Umbilical cord (tissue), 2 donors: ENCODE measurements around the gene MPL. TPM values are rescaled to one million over a fixed set of nuclear protein-coding genes. Genes with fewer than 3 reads are reported as not detected.
A peak's percentile ranks its signal among the peaks of the same experiment; 100 is the strongest.

Experiments
- DNase-seq: peaks from one replicate; pipeline ENCODE4 v3.0.0-alpha.2; 2015; ENCODE audit warnings: low spot score
- total RNA-seq: library from RNA; depleted of rRNA; stranded (reverse); fragments of >200 nt; gene quantifications from one replicate; pipeline ENCODE4 v1.2.3, GENCODE V29; 2014; ENCODE audit warnings: low replicate concordance; ENCODE audit not compliant: insufficient read depth

Gene MPL
- total RNA-seq: not detected

- no peak for DNase-seq
Observed at GRCh38 chr1:43337588-43337987, at the start of gene MPL. Gene MPL, plus strand, starts transcription at chr1:43337818. Its CDS starts 31 bp downstream, at chr1:43337849.

GRCh38 chr1:43288058-43288784 lies 49.4 kb upstream of the MPL start:
- no peak for DNase-seq

GRCh38 chr1:43288785-43289706 lies 48.6 kb upstream of the MPL start:
- no peak for DNase-seq

GRCh38 chr1:43292216-43292615 lies 45.4 kb upstream of the MPL start:
- no peak for DNase-seq

- DNase-seq: no peak
Observed at GRCh38 chr1:43292679-43293078, 44.9 kb upstream of the MPL start.

DNA sequence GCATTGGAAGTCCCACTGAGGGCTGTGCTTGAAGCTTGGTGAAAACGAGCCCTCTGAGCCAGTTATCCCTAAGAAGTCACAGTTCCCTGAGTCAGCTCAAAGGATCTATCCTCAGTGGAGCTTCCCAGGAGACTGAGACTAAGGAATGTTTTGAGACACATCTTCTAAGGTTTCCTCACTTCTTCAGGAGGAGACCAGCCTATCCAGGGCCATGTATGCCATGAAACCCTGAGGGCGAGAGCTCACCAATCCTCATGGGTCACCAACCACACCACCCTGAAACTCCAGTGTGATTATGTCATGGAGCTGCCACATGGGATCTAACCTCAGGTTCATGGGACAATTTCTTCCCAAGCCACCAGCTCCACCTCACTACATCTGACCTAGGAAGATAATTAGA lies 44.4 kb upstream of the MPL start:
- no peak for DNase-seq

DNA sequence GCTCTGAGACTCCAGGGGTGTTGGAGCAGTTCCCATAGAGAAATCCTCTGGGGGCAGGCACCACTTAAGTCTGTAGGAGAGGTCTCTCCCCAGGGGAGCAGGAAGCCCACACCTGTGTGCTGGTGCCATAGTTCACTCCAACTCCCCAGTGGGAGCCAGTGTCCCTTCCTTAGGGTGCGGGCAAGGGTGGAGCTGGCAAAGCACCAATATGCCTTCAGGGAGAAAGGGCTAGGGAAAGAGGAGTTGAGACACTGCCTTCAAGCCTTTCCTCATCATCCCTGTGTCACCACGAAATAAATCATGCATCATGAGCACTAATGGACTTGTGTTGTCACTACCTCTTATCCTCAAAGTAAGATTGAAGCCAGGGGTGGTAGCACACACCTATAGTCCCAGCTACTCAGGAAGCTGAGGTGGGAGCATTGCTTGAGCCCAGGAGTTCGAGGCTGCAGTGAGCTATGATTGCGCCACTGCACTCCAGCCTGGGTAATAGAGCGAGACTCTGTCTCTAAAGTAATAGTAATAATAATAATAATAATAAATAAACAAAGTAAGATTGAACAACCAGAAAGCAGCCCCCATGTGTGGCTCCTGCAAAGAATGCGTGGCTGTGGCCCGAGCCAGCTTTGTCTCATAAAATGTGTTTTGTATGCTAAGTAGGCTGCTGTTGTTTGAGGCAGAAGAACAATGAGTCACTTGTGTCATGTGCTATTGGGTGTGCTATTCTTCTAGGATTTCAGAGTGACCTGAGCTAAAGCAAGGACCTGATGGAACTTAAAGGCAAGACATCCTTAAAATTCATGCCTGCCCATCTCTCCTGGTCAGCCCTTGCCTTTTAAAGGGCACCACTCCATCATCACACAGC lies 43.5 kb upstream of the MPL start:
- DNase-seq: no peak

DNA sequence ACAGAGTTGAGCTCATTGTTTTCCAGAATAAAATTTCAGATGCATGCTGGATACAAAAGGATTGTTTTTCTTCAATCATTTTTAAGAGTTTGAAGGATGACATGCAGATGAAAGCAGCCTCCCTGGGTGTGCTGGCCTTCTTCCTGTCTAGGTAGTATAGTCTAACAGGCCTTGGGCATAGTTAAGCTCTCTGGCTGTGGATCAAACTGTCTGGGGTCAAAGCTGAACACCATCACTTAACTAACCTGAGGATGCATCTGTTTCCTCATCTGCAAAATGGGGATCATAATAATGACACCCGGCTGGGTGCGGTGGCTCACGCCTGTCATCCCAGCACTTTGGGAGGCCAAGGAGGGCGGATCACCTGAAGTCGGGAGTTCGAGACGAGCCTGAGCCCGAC lies 42.9 kb upstream of the MPL start:
- DNase-seq: no peak

- no peak for DNase-seq
Observed at GRCh38 chr1:43296207-43296606, 41.4 kb upstream of the MPL start.

GRCh38 chr1:43298055-43298454 lies 39.6 kb upstream of the MPL start:
- no peak for DNase-seq

DNA sequence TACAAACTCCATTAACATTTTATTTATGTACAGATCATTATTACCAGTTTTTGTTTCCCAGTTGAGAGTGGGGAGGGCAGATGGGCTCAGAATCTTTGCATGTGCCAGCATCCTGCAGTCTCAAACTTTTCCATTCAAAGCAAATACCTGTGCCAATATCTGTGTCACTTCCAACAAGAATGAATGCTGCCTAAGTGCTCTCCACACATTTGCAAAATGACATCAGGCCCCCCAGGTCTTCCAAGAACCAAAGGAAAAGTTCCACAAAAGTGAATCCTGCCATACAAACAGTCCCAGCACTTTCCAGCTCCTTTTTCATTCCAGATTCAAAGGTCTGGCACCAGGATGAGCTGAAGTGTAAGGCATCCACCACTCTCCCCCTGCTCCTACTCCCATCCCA lies 38.5 kb upstream of the MPL start:
- DNase-seq: no peak

DNA sequence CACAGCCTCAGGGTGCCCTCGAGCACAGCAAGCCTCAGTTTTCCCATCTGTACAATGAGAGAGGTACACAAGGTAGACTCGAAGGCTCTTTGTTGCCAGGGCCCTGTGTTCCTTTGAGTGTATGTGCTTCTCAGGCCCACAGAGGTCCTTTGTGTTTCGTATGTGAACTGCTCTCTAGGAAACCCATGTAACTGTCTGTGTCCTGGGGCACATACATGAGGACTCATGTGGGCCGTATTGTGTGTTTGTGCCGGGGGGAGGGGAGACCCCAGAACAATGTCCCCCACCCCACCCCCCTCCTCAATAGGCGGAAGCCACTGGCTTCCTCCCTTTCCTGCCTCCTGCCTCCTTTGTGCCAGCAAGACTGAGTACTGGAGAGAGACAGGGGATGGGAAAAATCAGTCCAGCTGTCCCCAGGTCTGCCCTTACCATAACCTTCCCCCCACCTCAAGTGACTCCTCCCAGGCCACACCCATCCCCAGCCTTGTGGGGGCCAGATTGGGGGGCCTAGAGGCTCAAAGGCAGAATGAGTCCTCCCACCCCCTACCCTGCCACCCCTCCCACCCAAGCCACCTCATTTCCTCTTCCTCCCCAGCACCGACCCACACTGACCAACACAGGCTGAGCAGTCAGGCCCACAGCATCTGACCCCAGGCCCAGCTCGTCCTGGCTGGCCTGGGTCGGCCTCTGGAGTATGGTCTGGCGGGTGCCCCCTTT lies 37.1 kb upstream of the MPL start, which contains the start of gene TIE1:
Gene TIE1, plus strand, starts transcription at position 605 of the 717 bp plus-strand sequence. Its CDS starts 90 bp downstream, at position 695.
- peak; percentile 15 for DNase-seq

DNA sequence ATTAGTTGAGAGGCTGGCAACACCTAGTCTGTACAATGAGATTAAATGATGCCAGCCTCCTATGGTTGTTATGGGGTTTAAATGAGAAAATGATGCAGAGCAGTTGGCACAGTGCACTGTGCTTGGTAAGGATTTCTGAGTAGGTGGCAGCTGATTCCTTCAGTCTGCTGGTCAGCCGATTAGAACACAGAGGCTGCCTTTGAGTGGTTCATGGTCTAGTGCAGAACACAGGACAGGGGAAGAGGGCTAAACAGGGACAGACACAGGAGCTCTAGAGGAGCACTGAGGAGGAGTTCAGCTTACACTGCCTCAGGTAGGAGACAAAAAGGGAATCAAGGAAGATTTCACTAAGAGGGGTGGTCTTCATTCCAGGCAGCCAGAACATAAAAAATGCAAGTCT lies 35.4 kb upstream of the MPL start:
- no peak for DNase-seq

DNA sequence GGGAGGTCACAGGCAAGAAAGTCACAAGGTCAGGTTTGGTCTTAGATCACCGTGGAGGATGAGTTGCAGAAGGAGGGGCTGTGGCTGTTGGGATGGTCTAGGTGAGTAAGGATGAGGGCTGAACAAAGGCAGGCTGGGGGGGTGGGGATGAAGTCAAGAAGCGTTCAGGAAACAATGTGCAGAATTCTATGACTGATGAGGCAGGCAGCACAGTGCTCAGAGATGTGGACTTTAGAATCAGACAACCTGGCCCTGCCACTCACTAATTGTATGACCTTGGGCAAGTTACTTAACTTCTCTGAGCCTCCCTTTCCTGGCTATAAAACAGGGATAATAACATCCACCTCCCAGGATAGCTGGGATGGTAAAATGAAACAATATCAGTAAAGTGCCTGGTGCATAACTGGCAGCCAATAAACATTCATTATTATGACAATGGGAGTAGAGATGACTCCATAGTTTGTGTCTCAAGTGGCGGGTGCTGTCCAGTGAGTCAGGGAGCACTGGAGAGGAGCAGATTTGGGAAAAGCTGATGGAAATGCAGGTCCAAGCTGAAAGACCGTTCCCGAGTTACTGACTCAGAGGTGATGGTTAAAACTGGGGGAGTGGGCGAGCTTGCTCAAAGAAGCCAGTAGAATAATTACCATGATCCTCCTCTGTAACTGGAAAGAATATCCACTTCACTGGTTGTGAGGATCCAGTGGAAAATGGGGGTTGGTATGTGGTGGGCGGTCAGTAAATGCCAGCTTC lies 34.7 kb upstream of the MPL start:
- no peak for DNase-seq

DNA sequence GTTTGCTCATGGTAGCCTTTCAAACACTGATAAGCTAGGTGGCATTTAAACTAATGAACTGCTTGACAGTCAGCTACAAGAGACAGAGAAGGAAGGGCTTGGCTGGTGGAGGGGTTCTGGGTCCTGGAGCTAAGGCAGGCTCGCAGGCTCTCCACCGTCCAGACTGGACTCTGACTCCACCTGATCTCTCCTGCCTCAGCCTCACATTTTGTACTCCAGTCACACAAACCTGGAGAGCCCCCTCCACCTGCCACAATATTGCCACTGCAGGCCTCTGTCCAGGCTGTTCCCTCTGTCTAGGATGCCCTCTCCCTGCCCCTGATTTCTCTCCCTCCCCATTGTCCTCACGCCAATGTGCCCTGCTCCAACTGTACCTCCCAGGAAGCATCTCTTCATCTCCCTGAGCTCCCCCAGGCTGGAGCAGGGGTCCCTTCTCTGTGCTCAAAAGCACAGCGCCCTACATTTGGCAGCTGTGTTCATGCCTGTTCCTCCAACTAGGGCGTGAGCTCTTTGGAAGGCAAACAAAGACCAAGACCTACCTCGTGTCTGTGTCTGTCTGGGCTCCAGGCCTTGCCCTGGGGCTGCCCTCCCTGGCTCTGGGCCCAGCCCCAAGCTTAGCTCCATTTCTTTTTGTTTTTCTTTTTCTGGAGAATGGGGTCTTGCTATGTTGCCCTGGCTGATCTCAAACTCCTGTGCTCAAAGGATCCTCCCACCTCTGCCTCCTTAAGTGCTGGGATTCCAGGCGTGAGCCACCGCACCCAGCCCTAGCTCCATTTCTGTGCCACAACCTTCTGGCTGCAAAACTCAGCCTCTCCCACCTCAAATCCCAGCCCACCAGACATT lies 33.9 kb upstream of the MPL start:
- no peak for DNase-seq

DNA sequence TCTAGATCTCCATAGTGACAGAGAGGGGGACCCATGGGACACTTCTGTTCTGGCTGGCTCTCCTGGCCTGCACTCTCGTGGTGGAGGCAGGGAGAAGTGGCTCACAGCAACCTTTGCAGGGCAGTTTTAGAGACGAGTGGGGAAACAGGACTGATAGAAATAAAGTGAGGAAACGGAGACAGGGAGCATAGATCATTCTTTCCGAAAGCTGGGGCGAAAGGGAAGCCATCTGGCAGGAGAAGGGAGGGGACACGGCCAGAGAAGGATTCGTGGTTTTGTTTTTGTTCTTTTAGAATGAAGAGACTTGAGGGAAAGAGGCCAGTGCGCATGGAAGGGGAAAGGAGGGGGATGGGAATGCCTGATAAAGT lies 33.3 kb upstream of the MPL start:
- DNase-seq: peak; percentile 8

DNA sequence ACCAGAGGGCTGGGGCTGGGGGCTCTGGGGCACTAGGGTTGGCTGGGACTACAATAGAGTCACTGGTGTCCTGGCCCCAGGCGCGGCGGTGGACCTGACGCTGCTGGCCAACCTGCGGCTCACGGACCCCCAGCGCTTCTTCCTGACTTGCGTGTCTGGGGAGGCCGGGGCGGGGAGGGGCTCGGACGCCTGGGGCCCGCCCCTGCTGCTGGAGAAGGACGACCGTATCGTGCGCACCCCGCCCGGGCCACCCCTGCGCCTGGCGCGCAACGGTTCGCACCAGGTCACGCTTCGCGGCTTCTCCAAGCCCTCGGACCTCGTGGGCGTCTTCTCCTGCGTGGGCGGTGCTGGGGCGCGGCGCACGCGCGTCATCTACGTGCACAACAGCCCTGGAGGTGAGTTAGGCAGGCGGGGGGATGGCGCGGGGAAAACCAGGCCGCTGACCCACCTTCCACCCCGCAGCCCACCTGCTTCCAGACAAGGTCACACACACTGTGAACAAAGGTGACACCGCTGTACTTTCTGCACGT lies 32.8 kb upstream of the MPL start:
- no peak for DNase-seq

DNA sequence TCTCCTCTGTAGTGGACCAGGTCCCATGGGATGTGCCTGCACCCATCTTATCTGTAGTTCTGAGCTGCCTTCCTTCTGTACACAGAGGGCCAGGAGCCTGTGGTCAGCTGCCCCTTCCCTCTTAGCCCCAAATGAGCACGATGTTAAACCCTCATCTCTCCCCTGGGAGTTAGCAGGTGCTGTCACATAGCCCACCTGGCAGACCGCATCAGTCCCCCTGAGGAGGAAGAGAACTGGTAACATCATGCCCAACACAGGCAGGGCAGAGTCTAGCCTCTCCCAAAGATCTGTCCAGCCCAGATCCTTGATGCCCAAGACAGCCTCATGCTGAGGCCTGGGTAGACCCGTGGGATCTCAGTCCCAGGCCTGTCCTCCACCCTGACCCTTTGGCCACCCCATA lies 32.2 kb upstream of the MPL start:
- no peak for DNase-seq
